HEK293 (cell line): ENCODE measurements around the gene EMP1.

Source experiments
- CTCF ChIA-PET: fragments of 350-600 bp; formaldehyde crosslinking; extraction: SDS; loops from one replicate; lab custom pipeline; 2021; ENCODE audit warnings: antibody characterized with exemption; lab: Yijun Ruan, JAX
- POLR2A ChIA-PET: fragments of 300-600 bp; formaldehyde crosslinking; extraction: SDS; loops from one replicate; lab custom pipeline; 2020; ENCODE audit warnings: antibody characterized with exemption, inconsistent platforms; lab: Yijun Ruan, JAX
- H3K27ac ChIP-seq: fragments of 200-500 bp; sonication (Bioruptor generic); 2 replicates; pipeline ENCODE4 v1.5.1; 2014; ENCODE audit warnings: low read depth, low read length, control low read depth, inconsistent platforms; ENCODE audit errors: extremely low read depth
- H3K36me3 ChIP-seq, 2 experiments: fragments of 200-500 bp in 1 of 2; sonication (Bioruptor generic) in 1 of 2; 1 replicate in 1 of 2; 2 replicates in 1 of 2; pipeline ENCODE4 v1.5.1; 2014 to 2017; ENCODE audit warnings: inconsistent platforms in 2 of 2, low read length in 2 of 2; ENCODE audit not compliant: control insufficient read depth in 2 of 2, insufficient read depth in 1 of 2
- H3K4me1 ChIP-seq: fragments of 200-500 bp; sonication (Bioruptor generic); 2 replicates; pipeline ENCODE4 v1.5.1; 2014; ENCODE audit warnings: mild to moderate bottlenecking, low read length, inconsistent platforms; ENCODE audit not compliant: control insufficient read depth, insufficient read depth
- H3K4me3 ChIP-seq: 2 replicates; pipeline ENCODE4 v1.5.1; 2011; ENCODE audit warnings: low read depth, mild to moderate bottlenecking, control low read depth, low read length, moderate library complexity
- H3K9me3 ChIP-seq: fragments of 200-500 bp; sonication (Bioruptor generic); 2 replicates; pipeline ENCODE4 v1.5.1; 2014; ENCODE audit warnings: low read depth, low read length, inconsistent platforms; ENCODE audit not compliant: control insufficient read depth, insufficient read depth
- GLIS1 ChIP-seq: fragments of 450-650 bp; formaldehyde crosslinking; IDR thresholded peaks from 2 replicates; pipeline ENCODE4 v1.5.1; 2016; ENCODE audit warnings: missing biosample characterization, missing genetic modification characterization
- HOXA7 ChIP-seq: sonication (generic); formaldehyde crosslinking; IDR thresholded peaks from 2 replicates; pipeline ENCODE4 v1.8.1; 2022; ENCODE audit warnings: missing genetic modification reagents, borderline replicate concordance
- MEIS1 ChIP-seq: sonication (generic); formaldehyde crosslinking; IDR thresholded peaks from 2 replicates; pipeline ENCODE4 v1.8.1; 2022; ENCODE audit warnings: missing genetic modification reagents, mild to moderate bottlenecking, borderline replicate concordance
- OVOL3 ChIP-seq: fragments of 450-650 bp; formaldehyde crosslinking; IDR thresholded peaks from 2 replicates; pipeline ENCODE4 v1.5.1; 2016; ENCODE audit warnings: missing biosample characterization, missing genetic modification characterization
- SCRT1 ChIP-seq: fragments of 450-650 bp; formaldehyde crosslinking; IDR thresholded peaks from 2 replicates; pipeline ENCODE4 v1.5.1; 2016; ENCODE audit warnings: missing biosample characterization, missing genetic modification characterization, borderline replicate concordance
- ZBTB8A ChIP-seq: fragments of 450-650 bp; formaldehyde crosslinking; IDR thresholded peaks from 2 replicates; pipeline ENCODE4 v1.5.1; 2016; ENCODE audit warnings: missing biosample characterization, missing genetic modification characterization
- ZNF112 ChIP-seq: fragments of 450-650 bp; formaldehyde crosslinking; IDR thresholded peaks from 2 replicates; pipeline ENCODE4 v1.5.0; 2017; ENCODE audit warnings: missing biosample characterization, missing genetic modification characterization
- ZNF16 ChIP-seq: fragments of 450-650 bp; formaldehyde crosslinking; IDR thresholded peaks from 2 replicates; pipeline ENCODE4 v1.5.1; 2016; ENCODE audit warnings: low read depth, missing biosample characterization, missing genetic modification characterization
- ZNF174 ChIP-seq: fragments of 450-650 bp; formaldehyde crosslinking; IDR thresholded peaks from 2 replicates; pipeline ENCODE4 v1.5.0; 2017; ENCODE audit warnings: missing biosample characterization, mild to moderate bottlenecking, missing genetic modification characterization
- ZNF221 ChIP-seq: fragments of 450-650 bp; formaldehyde crosslinking; IDR thresholded peaks from 2 replicates; pipeline ENCODE4 v1.5.1; 2017; ENCODE audit warnings: missing biosample characterization, missing genetic modification characterization, borderline replicate concordance
- ZNF23 ChIP-seq: fragments of 450-650 bp; formaldehyde crosslinking; IDR thresholded peaks from 2 replicates; pipeline ENCODE4 v1.5.1; 2016; ENCODE audit warnings: missing biosample characterization, missing genetic modification characterization, borderline replicate concordance
- ZNF555 ChIP-seq: fragments of 450-650 bp; formaldehyde crosslinking; conservative IDR thresholded peaks from 2 replicates; pipeline ENCODE4 v1.5.1; 2017; ENCODE audit warnings: missing biosample characterization, mild to moderate bottlenecking, missing genetic modification characterization, inconsistent platforms
- ZNF645 ChIP-seq: fragments of 450-650 bp; formaldehyde crosslinking; IDR thresholded peaks from 2 replicates; pipeline ENCODE4; 2016; ENCODE audit warnings: missing biosample characterization, missing genetic modification characterization
- ZNF654 ChIP-seq: fragments of 450-650 bp; formaldehyde crosslinking; IDR thresholded peaks from 2 replicates; pipeline ENCODE4 v1.5.1; 2016; ENCODE audit warnings: low read depth, missing biosample characterization, missing genetic modification characterization
- ZNF843 ChIP-seq: fragments of 450-650 bp; formaldehyde crosslinking; IDR thresholded peaks from 2 replicates; pipeline ENCODE4 v1.5.1; 2016; ENCODE audit warnings: missing biosample characterization, missing genetic modification characterization
- ZSCAN18 ChIP-seq: fragments of 450-650 bp; formaldehyde crosslinking; IDR thresholded peaks from 2 replicates; pipeline ENCODE4 v1.5.1; 2016; ENCODE audit warnings: missing biosample characterization, missing genetic modification characterization
- TF ChIP-seq, protein P1 (sequence below): fragments of 450-650 bp; formaldehyde crosslinking; IDR thresholded peaks from 2 replicates; pipeline ENCODE4 v1.5.1; 2016; ENCODE audit warnings: missing biosample characterization, missing genetic modification characterization
- TF ChIP-seq, protein P2 (sequence below): fragments of 450-650 bp; formaldehyde crosslinking; IDR thresholded peaks from 2 replicates; pipeline ENCODE4 v1.5.1; 2016; ENCODE audit warnings: missing biosample characterization, missing genetic modification characterization

Gene EMP1

GRCh38 chr12:13206560-13206897 lies 10.0 kb downstream of the EMP1 start (continued):
- TF ChIP-seq, protein P1, sequence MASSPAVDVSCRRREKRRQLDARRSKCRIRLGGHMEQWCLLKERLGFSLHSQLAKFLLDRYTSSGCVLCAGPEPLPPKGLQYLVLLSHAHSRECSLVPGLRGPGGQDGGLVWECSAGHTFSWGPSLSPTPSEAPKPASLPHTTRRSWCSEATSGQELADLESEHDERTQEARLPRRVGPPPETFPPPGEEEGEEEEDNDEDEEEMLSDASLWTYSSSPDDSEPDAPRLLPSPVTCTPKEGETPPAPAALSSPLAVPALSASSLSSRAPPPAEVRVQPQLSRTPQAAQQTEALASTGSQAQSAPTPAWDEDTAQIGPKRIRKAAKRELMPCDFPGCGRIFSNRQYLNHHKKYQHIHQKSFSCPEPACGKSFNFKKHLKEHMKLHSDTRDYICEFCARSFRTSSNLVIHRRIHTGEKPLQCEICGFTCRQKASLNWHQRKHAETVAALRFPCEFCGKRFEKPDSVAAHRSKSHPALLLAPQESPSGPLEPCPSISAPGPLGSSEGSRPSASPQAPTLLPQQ (tag by site-specific recombination), result no peak
- TF ChIP-seq ZNF221 (tag by site-specific recombination), result no peak

GRCh38 chr12:13208533-13209435 lies 12.3 kb downstream of the EMP1 start:
- POLR2A ChIA-PET, result interaction anchor here (1.0 kb wide), 1 partner anchor 110 kb away, joined by 5 read pairs; no protein-coding TSS in a partner anchor
- Histone ChIP-seq H3K27ac (no peak overlapping the region), H3K4me1 (peaks cover 7% of the 10 kb centered on the region), H3K36me3 (no peaks in the 10 kb centered on the region), H3K4me3 (no peak overlapping the region), H3K9me3 (no peaks in the 10 kb centered on the region)
- TF ChIP-seq ZNF112 (tag by site-specific recombination) (no peak), ZNF654 (tag by site-specific recombination) (peak; percentile 73)
- CTCF ChIA-PET, result interaction anchor here (0.6 to 6.1 kb wide), 22 partner anchors 11 to 472 kb away, joined by 3 to 71 read pairs (median 4); partner anchors contain the start of gene DDX47

GRCh38 chr12:13209436-13210235 lies 13.1 kb downstream of the EMP1 start:
- no peaks in the 10 kb centered on the region for H3K36me3 ChIP-seq
- TF ChIP-seq ZNF23 (tag by site-specific recombination) (no peak), ZBTB8A (tag by site-specific recombination) (no peak), ZNF843 (no peak), ZSCAN18 (tag by site-specific recombination) (no peak)
- ChIA-PET POLR2A (no interaction called here), CTCF (interaction anchor here (0.6 to 6.1 kb wide), 14 partner anchors 14 to 397 kb away, joined by 3 to 71 read pairs (median 5); no protein-coding TSS in a partner anchor)
- no peaks in the 10 kb centered on the region for H3K9me3 ChIP-seq
- no peak overlapping the region for H3K27ac ChIP-seq
- no peak overlapping the region for H3K4me3 ChIP-seq
- H3K4me1 ChIP-seq, result peaks cover 7% of the 10 kb centered on the region

- Histone ChIP-seq H3K27ac (no peak overlapping the region), H3K36me3 (no peaks in the 10 kb centered on the region), H3K4me1 (peaks cover 7% of the 10 kb centered on the region), H3K4me3 (no peak overlapping the region), H3K9me3 (no peaks in the 10 kb centered on the region)
- TF ChIP-seq ZNF555 (tag by site-specific recombination), result no peak
- no peak for TF ChIP-seq OVOL3 (tag by site-specific recombination)
- no peak for TF ChIP-seq HOXA7 (CRISPR knock-in tag)
- no peak for TF ChIP-seq ZNF23 (tag by site-specific recombination)
- no peak for TF ChIP-seq SCRT1 (tag by site-specific recombination)
- TF ChIP-seq ZNF16 (tag by site-specific recombination), result no peak
- no peak for TF ChIP-seq GLIS1 (tag by site-specific recombination)
- TF ChIP-seq, protein P2, sequence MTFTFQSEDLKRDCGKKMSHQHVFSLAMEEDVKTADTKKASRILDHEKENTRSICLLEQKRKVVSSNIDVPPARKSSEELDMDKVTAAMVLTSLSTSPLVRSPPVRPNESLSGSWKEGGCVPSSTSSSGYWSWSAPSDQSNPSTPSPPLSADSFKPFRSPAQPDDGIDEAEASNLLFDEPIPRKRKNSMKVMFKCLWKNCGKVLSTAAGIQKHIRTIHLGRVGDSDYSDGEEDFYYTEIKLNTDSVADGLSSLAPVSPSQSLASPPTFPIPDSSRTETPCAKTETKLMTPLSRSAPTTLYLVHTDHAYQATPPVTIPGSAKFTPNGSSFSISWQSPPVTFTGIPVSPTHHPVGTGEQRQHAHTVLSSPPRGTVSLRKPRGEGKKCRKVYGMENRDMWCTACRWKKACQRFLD (tag by site-specific recombination), result no peak
- TF ChIP-seq ZNF174 (tag by site-specific recombination), result no peak
- no peak for TF ChIP-seq ZNF645 (tag by site-specific recombination)
- TF ChIP-seq MEIS1 (CRISPR knock-in tag), result no peak
- CTCF ChIA-PET, result interaction anchor here (0.6 to 6.1 kb wide), 20 partner anchors 9 to 473 kb away, joined by 3 to 71 read pairs (median 7); no protein-coding TSS in a partner anchor
- POLR2A ChIA-PET, result no interaction called here
Measured at GRCh38 chr12:13210236-13211190, 14.0 kb downstream of the EMP1 start.
